Stimulated activated CD8-positive, alpha-beta memory T cell treated with anti-CD3 and anti-CD28 coated beads, Interleukin-15, amount 100 ng/mL, for 24 hours (primary cell): ENCODE data around the gene MYLK2.
"Not testable (repeated sequence)": the region's sequence is repeated elsewhere in the genome, so short reads cannot be mapped to it uniquely, and the experiment has no call there.

Source experiments
- DNase-seq: peaks from one replicate; pipeline ENCODE4 v3.0.0-alpha.2; 2020; ENCODE audit warnings: low read depth

MYLK2 gene

GRCh38 chr20:31819083-31819784, at the start of gene MYLK2:
MYLK2 (plus strand) TSS chr20:31819356; CDS start chr20:31819581, 225 bp downstream.
- DNase-seq, result no peak

- no peak for DNase-seq
Observed at GRCh38 chr20:31769681-31770080, 49.5 kb upstream of the MYLK2 start.

DNA sequence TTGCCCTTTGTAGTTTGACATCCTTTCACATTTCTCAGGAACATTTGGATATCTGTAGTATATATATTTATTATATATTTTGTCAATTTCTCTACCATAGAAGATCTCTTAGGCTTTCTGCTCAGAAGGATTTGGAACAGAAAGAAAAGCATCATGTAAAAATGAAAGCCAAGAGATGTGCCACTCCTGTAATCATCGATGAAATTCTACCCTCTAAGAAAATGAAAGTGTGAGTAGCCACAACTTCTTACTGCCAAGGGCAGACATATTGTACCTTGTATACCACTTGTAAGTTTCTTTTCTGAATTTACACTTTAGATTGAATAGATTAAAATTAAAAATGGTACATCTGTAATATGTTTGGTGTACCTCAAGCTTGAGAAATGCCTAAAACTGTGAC, 48.9 kb upstream of the MYLK2 start:
- DNase-seq, result no peak

- DNase-seq, result no peak
Observed at GRCh38 chr20:31774408-31774807, 44.7 kb upstream of the MYLK2 start.

GRCh38 chr20:31780839-31781238, 38.3 kb upstream of the MYLK2 start:
- DNase-seq, result no peak

DNA sequence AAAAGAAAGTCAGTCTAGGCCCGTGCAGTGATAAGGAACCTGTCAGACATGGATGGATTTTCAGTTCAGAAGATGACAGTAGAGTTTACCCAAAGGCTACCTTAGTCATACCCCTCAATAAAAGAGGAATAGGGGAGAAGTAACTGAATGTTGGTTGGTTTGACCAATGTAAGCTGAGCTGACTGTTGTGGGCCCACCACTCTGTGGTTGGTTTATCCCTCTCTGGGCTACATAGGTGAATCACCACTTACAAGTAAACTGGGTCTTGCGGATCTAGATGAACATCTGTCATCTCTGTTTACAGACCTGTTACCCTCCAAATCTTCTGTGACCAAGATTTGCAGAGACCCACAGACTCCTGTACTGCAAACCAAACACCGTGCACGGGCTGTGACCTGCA, 37.2 kb upstream of the MYLK2 start:
- DNase-seq, result no peak

DNA sequence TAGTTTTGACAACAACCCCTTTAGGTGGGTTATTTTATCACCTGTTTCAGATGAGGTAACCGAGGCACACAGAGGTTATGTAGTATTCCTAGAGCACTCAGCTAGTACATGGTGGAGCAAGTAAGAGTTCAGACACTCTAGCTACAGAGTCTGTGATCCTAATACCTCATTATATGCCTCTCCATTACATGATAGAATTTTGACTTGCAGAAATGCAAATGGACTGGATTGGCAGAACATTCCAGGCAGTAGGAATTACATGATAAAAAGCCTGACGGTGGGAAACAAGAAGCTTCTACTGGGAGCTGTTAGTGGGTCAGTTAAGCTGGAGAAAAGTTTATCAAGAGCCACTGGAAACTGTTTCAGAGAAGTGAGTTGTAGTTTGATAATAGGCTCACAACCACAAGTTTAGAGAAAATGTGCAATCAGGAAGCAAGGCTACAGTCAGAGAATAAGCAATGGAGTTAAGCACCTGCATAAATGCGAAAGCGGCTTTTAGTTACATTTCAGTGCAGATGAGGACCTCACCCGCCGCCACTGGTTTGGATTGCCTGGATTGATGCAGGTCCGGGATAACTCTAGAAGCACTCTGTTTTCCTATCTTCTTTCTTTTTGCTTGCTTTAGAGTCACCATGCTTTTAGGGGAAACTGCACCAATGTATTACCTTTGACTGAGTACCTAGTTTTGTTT, 34.7 kb upstream of the MYLK2 start:
- no peak for DNase-seq

DNA sequence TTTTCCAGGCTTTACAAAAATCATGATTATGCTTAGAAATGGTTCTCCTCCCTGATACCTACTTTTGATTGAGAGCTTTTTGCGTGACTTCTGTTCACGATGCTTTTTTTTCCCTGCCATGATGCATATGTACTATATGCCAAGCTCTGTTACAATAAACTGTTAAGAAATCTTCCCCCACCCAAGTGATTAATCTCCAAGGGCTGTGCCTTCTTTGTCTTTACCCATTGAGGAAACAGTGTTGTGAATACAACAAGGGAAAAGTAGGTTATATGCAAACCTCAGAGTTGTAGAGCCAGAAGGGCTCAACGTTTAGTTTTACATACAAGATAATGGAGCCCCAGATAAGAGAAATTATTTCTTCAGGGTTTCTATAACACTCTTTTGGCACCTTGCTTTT, 34.1 kb upstream of the MYLK2 start:
- no peak for DNase-seq

- DNase-seq, result no peak
Observed at GRCh38 chr20:31788578-31788977, 30.6 kb upstream of the MYLK2 start.

- DNase-seq, result no peak
Observed at GRCh38 chr20:31790401-31790800, 28.8 kb upstream of the MYLK2 start.

DNA sequence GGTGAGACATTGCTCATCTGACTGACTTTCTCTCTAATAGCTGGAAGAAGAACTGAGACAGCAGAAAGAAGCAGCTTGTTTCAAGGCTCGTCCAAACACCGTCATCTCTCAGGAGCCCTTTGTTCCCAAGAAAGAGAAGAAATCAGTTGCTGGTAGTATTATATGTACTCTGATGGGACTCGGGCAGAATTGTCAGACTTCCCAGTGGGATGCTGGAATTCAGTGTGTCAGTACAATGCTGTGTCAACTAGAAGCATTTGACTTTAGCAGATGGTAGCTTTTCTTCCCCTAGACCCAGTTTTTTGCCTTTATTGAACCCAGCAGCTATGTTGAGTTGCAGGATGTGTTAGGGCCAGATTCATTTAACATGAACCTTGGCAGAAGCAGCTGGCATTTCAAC, 21.8 kb upstream of the MYLK2 start:
- DNase-seq, result no peak

DNA sequence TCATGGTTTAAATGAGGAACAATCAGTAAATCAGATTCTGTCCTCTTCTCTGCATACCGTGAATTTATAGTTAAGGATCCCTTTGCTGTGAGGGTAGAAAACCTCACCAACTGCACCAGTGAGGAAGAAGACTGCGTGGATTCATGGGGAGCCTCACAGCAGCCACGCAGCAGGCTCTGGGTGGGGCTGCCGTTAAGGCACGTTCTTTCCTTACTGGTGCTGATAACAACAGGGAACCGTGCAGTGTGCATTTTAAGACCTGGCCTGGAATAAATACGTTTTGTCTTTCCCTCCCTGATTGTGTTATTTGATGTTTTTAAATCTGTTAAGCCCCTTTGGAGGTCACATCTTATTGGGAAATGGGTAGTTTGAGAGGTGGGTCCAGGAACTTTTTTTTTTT, 17.6 kb upstream of the MYLK2 start:
- no peak for DNase-seq

DNA sequence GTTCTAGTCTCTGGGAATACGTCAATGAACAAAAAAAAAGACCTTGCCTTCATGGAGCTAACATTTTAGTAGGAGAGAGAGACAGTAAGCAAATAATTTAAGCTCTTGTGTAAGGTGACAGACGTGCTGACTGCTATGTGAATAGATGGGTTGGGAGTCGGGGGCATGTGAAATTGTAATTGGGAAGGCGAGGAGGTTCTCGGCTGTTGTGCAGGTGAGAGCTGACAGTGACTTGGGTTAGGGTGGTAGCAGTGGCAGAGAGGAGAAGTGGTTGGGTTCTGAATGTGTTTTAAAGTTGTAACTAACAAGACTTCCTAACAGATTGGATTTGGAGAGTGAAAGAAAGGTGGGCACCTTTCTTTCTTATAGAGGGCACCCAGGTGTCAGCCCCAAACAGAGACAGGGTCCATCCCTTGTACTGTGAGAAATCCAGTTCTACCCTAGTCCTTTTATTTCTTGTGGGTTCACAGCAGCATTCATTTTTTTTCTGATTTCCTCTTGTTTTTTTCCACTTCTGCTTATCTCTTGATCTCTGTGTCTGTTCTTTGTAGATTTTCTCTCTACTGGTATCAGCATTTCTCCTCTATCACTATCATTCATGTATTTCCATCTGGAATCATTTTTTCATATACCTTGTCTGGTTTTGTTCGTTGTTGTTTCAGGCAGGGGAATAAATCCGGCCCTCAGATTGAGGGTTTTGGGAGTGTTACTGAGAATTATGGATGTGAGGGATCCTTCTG, 15.4 kb upstream of the MYLK2 start:
- DNase-seq, result no peak

DNA sequence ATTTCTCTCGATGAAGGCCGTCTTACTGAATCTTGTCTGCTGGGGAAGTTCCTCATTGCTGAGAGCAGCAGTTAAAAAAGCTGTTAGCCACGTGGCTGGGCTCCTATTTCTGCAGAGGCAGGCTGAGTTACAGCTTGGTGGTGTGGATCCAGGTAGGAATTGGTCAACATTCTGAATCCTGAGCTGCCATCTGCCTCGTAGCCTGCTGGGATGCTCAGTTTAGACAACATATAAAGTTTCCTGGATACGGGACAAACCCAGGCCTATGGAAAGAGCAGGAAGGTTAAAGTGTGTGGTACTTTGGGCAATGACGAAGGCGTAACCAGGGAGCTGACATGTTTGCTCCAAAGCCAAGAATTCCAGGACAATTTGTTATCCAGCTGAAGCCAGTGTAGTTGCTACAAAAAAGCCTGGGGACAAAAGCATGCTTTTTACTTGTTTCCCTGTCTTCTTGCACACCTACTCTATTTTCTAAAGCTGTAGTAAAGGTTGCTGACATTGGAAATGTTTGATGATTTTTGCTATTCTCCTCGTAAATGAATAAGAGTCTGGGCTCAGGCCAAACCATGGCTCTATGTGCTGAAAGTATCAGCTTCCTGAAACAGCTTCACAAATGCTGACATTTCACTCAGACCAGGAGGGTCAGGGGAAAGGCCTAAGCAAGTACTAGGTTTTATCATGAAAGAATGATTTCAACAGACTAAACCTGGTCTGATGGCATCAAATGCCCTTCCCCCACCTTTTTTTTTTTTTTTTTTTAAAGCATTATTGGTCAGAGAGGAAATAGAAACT, 12.4 kb upstream of the MYLK2 start:
- DNase-seq, result no peak

- no peak for DNase-seq
Observed at GRCh38 chr20:31808481-31808880, 10.7 kb upstream of the MYLK2 start.

DNA sequence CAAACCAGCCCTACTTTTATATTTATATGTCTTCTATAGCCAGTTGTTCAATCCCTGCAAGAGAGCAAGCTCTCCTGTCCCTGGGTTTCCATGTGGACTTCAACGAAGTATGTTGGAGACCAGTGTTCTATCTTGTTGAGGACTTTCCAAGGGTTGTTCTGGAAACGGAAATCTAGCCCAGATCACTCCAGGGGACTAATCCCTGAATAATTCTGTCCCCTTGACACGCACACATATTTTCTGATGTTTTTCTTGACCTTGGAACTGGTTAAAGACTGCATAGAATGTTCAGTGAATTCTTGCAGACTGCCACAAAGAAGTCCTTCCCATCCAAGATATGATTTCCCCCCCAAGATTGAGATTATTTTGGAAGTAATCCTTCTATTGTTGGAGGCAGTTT, 9.5 kb upstream of the MYLK2 start:
- no peak for DNase-seq

GRCh38 chr20:31811198-31811597, 8.0 kb upstream of the MYLK2 start:
- DNase-seq, result no peak

- no peak for DNase-seq
Observed at GRCh38 chr20:31811796-31812728, 7.1 kb upstream of the MYLK2 start.

DNA sequence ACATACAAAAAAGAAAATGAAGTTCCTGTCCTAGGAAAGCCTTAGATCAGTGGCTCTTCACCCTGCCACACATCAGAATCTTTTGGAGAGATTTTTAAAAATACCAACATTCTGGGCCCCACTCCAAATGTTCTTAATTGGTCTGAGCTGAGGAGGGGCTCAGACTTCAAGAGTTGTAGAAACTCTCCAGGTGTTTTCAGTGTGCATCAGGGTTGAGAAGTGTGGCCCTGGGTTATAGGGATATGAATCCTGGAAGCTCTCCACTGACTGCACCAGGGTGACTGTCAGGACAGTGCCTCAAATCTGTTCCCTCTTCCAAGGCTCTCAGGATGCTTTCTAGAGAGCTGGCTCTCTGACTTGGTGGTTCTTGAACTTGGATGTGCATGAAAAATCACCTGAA, 5.5 kb upstream of the MYLK2 start:
- DNase-seq, result no peak

DNA sequence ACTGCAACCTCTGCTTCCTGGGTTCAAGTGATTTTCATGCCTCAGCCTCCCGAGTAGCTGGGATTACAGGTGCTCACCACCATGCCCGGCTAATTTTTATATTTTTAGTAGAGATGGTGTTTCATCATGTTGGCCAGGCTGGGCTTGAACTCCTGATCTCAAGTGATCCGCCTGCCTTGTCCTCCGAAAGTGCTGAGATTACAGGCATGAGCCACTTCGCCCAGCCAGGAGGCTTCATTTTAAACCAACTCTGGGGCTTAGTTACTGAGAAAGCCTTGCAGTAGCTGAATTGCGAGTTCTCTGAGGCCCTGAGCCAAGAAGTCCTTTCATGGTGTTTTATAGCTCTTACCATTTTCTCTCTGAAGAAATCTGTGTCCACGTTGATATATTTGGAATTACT, 5.0 kb upstream of the MYLK2 start:
- not testable (repeated sequence) for DNase-seq
